OCI-LY7 (cell line): ENCODE results near the gene FAM171A1.

Experiments used
- EZH2phosphoT487 ChIP-seq: fragments of 200-600 bp; sonication (generic); IDR thresholded peaks from 2 replicates; pipeline ENCODE4 v1.6.1; 2018; ENCODE audit warnings: low read depth, borderline replicate concordance, mild to moderate bottlenecking, mixed run types, antibody characterized with exemption, low read length, moderate library complexity, mixed read lengths
- TF ChIP-seq, protein P1 (sequence below): fragments of 200-600 bp; sonication (generic); conservative IDR thresholded peaks from 2 replicates; pipeline ENCODE4 v1.5.1; 2014; ENCODE audit warnings: mild to moderate bottlenecking, antibody characterized with exemption, low read length, moderate library complexity, mixed read lengths

DNA sequence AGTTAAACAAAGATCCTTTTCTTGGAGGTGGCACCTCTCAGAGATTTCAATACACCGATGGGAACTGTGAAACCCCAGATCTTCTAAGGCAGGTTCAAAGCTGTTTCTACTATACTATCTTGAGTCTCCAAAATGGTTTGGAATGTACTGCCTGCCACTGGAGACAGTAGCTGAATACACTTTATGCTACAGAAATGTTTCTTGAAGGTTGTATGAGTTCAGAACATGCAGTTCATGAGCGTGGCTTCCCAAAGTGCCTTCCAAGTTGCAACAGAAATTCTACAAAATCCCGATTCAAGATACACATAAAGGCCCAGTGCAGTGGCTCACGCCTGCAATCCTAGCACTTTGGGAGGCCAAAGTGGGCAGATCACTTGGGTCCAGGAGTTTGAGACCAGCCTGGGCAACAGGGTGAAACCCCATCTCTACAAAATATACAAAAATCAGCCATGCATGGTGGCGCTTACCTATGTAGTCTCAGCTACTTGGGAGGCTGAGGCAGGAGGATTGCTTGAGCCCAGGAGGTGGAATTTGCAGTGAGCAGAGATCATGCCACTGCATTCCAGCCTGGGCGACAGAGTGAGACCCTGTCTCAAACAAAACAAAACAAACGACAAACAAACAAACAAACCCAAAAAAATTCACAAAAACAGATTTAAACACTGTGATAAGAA lies 36.3 kb downstream of the FAM171A1 start:
- TF ChIP-seq, protein P1, sequence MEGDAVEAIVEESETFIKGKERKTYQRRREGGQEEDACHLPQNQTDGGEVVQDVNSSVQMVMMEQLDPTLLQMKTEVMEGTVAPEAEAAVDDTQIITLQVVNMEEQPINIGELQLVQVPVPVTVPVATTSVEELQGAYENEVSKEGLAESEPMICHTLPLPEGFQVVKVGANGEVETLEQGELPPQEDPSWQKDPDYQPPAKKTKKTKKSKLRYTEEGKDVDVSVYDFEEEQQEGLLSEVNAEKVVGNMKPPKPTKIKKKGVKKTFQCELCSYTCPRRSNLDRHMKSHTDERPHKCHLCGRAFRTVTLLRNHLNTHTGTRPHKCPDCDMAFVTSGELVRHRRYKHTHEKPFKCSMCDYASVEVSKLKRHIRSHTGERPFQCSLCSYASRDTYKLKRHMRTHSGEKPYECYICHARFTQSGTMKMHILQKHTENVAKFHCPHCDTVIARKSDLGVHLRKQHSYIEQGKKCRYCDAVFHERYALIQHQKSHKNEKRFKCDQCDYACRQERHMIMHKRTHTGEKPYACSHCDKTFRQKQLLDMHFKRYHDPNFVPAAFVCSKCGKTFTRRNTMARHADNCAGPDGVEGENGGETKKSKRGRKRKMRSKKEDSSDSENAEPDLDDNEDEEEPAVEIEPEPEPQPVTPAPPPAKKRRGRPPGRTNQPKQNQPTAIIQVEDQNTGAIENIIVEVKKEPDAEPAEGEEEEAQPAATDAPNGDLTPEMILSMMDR = no peak
- TF ChIP-seq EZH2phosphoT487 = no peak
